Sigmoid colon (tissue), 7 donors: ENCODE data around the gene SIX1. TPM values are rescaled to one million over a fixed set of nuclear protein-coding genes. Genes with fewer than 3 reads are reported as not detected.

Source experiments
- DNase-seq: peaks from one replicate; pipeline ENCODE4 v3.0.0-alpha.2; 2019
- H3K27ac ChIP-seq, 4 donors: fragments of 200-600 bp; sonication (generic); one replicate each; pipeline ENCODE4 v1.5.1; 2016 to 2019; ENCODE audit warnings: mild to moderate bottlenecking in 1 of 4
- H3K27me3 ChIP-seq, 3 donors: fragments of 200-600 bp; sonication (generic); one replicate each; pipeline ENCODE4 v1.5.1; 2019; ENCODE audit warnings: mild to moderate bottlenecking in 1 of 3
- H3K36me3 ChIP-seq, 4 donors: fragments of 200-600 bp; sonication (generic); one replicate each; pipeline ENCODE4 v1.5.1; 2016 to 2019
- H3K4me1 ChIP-seq, 4 donors: fragments of 200-600 bp; sonication (generic); one replicate each; pipeline ENCODE4 v1.5.1; 2017 to 2019
- H3K4me3 ChIP-seq, 4 donors: fragments of 200-600 bp; sonication (generic); one replicate each; pipeline ENCODE4 v1.5.1; 2017 to 2019; ENCODE audit warnings: mild to moderate bottlenecking in 2 of 4, moderate library complexity in 1 of 4
- H3K9me3 ChIP-seq, 4 donors: fragments of 200-600 bp in 3 of 4; sonication (generic) in 3 of 4; one replicate each; pipeline versions ENCODE4 v1.5.1 to v1.6.1; 2013 to 2019
- CTCF ChIP-seq, 4 experiments: fragments of 450-650 bp in 3 of 4; fragments of 200-600 bp in 1 of 4; IDR thresholded peaks; one replicate each; pipeline ENCODE4 v1.5.1; 2016 to 2019; ENCODE audit warnings: antibody characterized with exemption in 4 of 4, mild to moderate bottlenecking in 3 of 4, moderate library complexity in 2 of 4
- EP300 ChIP-seq, 4 donors: sonication (generic); formaldehyde crosslinking; IDR thresholded peaks; one replicate each; pipeline ENCODE4 v1.6.1; 2017; ENCODE audit warnings: antibody characterized with exemption in 4 of 4
- POLR2A ChIP-seq, 2 donors: fragments of 450-650 bp; IDR thresholded peaks; one replicate each; pipeline ENCODE4 v1.6.1; 2016; ENCODE audit warnings: antibody characterized with exemption in 2 of 2, mild to moderate bottlenecking in 2 of 2, moderate library complexity in 2 of 2
- POLR2AphosphoS5 ChIP-seq, 4 donors: sonication (generic); formaldehyde crosslinking; IDR thresholded peaks; one replicate each; pipeline ENCODE4 v1.6.1; 2017; ENCODE audit warnings: antibody characterized with exemption in 4 of 4
- WGBS, 2 donors: extraction: QIAGEN DNeasy Blood & Tissue Kit; methylation state at CpG; one replicate each; pipeline ENCODE4 v1.1.7; 2013; 5-methylcytosine and 5-hydroxymethylcytosine counted together
- intact Hi-C: fragments of 100-400 bp; cut with DNase I; formaldehyde crosslinking; loops from one replicate; pipeline ENCODE4 v1.15.1; 2023
- polyA plus RNA-seq, 3 donors: library from polyadenylated mRNA; stranded (reverse); fragments of 200-250 nt; gene quantifications; one replicate each; pipeline ENCODE4 v1.2.3, GENCODE V29; 2013
- total RNA-seq, 4 donors: library from RNA; depleted of rRNA; stranded (reverse); fragments of >200 nt; gene quantifications; one replicate each; pipeline ENCODE4 v1.1.0, GENCODE V29; 2016
- donor health status: healthy with polysubstance abuse.
- donor health status: Bipolar disorder and iron deficiency.
- donor health status: healthy.

SIX1 gene
- total and polyA plus RNA-seq, 7 donors, result 0.01 to 0.71 TPM; not detected in 5

- TF ChIP-seq POLR2A (IDR thresholded peaks at IDR 0.05), result no peak
- no peak for TF ChIP-seq CTCF (IDR thresholded peaks at IDR 0.05)
- no peak for TF ChIP-seq POLR2AphosphoS5 (IDR thresholded peaks at IDR 0.05)
- TF ChIP-seq EP300 (IDR thresholded peaks at IDR 0.05), result no peak
- Histone ChIP-seq H3K4me3 (no peak overlapping the region), H3K27me3 (peaks cover 78 to 100% (median 90%) of the 10 kb centered on the region in 3 donors), H3K27ac (no peak overlapping the region), H3K4me1 (peaks cover 0 to 44% (median 32%) of the 10 kb centered on the region in 4 donors), H3K36me3 (no peaks in the 10 kb centered on the region), H3K9me3 (no peaks in the 10 kb centered on the region)
- 22 to 29% methylated on average over 29 of the region's 29 CpGs for WGBS, 2 donors
- intact Hi-C loops, result no loop called here
- DNase-seq, result no peak
Observed at GRCh38 chr14:60655119-60655897, 6.0 kb upstream of the SIX1 start.

GRCh38 chr14:60654334-60654821 is 5.1 kb upstream of the SIX1 start:
- Histone ChIP-seq H3K27ac (no peak overlapping the region), H3K4me3 (no peak overlapping the region), H3K4me1 (peaks cover 0 to 53% (median 37%) of the 10 kb centered on the region in 4 donors), H3K27me3 (peaks cover 87 to 100% (median 99%) of the 10 kb centered on the region in 3 donors), H3K36me3 (no peaks in the 10 kb centered on the region), H3K9me3 (no peaks in the 10 kb centered on the region)
- no peak for DNase-seq
- 12 to 14% methylated on average over 3 of the region's 3 CpGs for WGBS, 2 donors
- TF ChIP-seq POLR2A (IDR thresholded peaks at IDR 0.05), result no peak
- TF ChIP-seq EP300 (IDR thresholded peaks at IDR 0.05), result no peak
- TF ChIP-seq CTCF (IDR thresholded peaks at IDR 0.05), result no peak
- no peak for TF ChIP-seq POLR2AphosphoS5 (IDR thresholded peaks at IDR 0.05)
- intact Hi-C loops, result no loop called here

- H3K4me1 ChIP-seq, result peaks cover 0 to 59% (median 44%) of the 10 kb centered on the region in 4 donors
- no peaks in the 10 kb centered on the region for H3K36me3 ChIP-seq
- no peak for DNase-seq
- no peak overlapping the region for H3K27ac ChIP-seq
- peaks cover 89 to 100% (median 99%) of the 10 kb centered on the region in 3 donors for H3K27me3 ChIP-seq
- intact Hi-C loops, result no loop called here
- H3K9me3 ChIP-seq, result no peaks in the 10 kb centered on the region
- no peak overlapping the region for H3K4me3 ChIP-seq
- WGBS, 2 donors, result 8 to 20% methylated on average over 14 of the region's 14 CpGs
- TF ChIP-seq POLR2AphosphoS5 (IDR thresholded peaks at IDR 0.05) (no peak), POLR2A (IDR thresholded peaks at IDR 0.05) (no peak), CTCF (IDR thresholded peaks at IDR 0.05) (no peak), EP300 (IDR thresholded peaks at IDR 0.05) (no peak)
Observed at GRCh38 chr14:60653701-60654161, 4.5 kb upstream of the SIX1 start.

GRCh38 chr14:60652674-60653651 is 3.7 kb upstream of the SIX1 start:
- H3K4me1 ChIP-seq, result peaks cover 0 to 64% (median 51%) of the 10 kb centered on the region in 4 donors
- no peak overlapping the region for H3K4me3 ChIP-seq
- 6 to 13% methylated on average over 50 of the region's 50 CpGs for WGBS, 2 donors
- intact Hi-C loops, result no loop called here
- H3K27me3 ChIP-seq, result peaks cover 91 to 100% (median 99%) of the 10 kb centered on the region in 3 donors
- no peak overlapping the region for H3K27ac ChIP-seq
- TF ChIP-seq POLR2A (IDR thresholded peaks at IDR 0.05) (no peak), EP300 (IDR thresholded peaks at IDR 0.05) (no peak), POLR2AphosphoS5 (IDR thresholded peaks at IDR 0.05) (no peak), CTCF (IDR thresholded peaks at IDR 0.05) (no peak)
- no peaks in the 10 kb centered on the region for H3K36me3 ChIP-seq
- no peaks in the 10 kb centered on the region for H3K9me3 ChIP-seq
- no peak for DNase-seq
